Suppressor macrophage treated with lipopolysaccharide for 1 hour (primary cell): ENCODE measurements around the gene CFAP161.

Experiments used
- DNase-seq, 3 donors: peaks; one replicate each; pipeline ENCODE4 v3.0.0-alpha.2; 2020 to 2022

The CFAP161 gene

GRCh38 chr15:81133782-81134461, at the start of gene CFAP161:
Gene CFAP161 (plus strand): TSS chr15:81134270. CDS start chr15:81134330, 60 bp downstream.
- DNase-seq = peak; percentile 52 to 77 (median 65)

- DNase-seq = no peak
These were observed 49.4 kb upstream of the CFAP161 start for GRCh38 chr15:81084716-81085115.

GRCh38 chr15:81085213-81085612, 48.9 kb upstream of the CFAP161 start:
- DNase-seq = peak in 2 of 3 donors; percentile 21 to 40

- DNase-seq = no peak
These were observed 48.2 kb upstream of the CFAP161 start for GRCh38 chr15:81085898-81086297.

GRCh38 chr15:81087066-81087465, 47.0 kb upstream of the CFAP161 start:
- peak in 2 of 3 donors; percentile 41 to 57 for DNase-seq

- DNase-seq = no peak
These were observed 46.4 kb upstream of the CFAP161 start for GRCh38 chr15:81087694-81088093.

GRCh38 chr15:81088470-81089013, 45.5 kb upstream of the CFAP161 start:
- DNase-seq = peak in 1 of 3 donors; percentile 8

GRCh38 chr15:81091889-81092558, 42.0 kb upstream of the CFAP161 start:
- DNase-seq = peak; percentile 64 to 76 (median 66)

- peak in 1 of 3 donors; percentile 54 for DNase-seq
These were observed 41.5 kb upstream of the CFAP161 start for GRCh38 chr15:81092559-81092902.

GRCh38 chr15:81093961-81094360, 40.1 kb upstream of the CFAP161 start:
- DNase-seq = no peak

GRCh38 chr15:81095690-81096365, 38.2 kb upstream of the CFAP161 start:
- peak in 1 of 3 donors; percentile 17 for DNase-seq

GRCh38 chr15:81096398-81096797, 37.7 kb upstream of the CFAP161 start:
- peak in 1 of 3 donors; percentile 3 for DNase-seq

- DNase-seq = no peak
These were observed 36.8 kb upstream of the CFAP161 start for GRCh38 chr15:81097116-81097889.

- DNase-seq = no peak
These were observed 36.2 kb upstream of the CFAP161 start for GRCh38 chr15:81097890-81098280.

- DNase-seq = no peak
These were observed 35.7 kb upstream of the CFAP161 start for GRCh38 chr15:81098349-81098748.

- DNase-seq = peak; percentile 91 to 97 (median 93)
These were observed 35.0 kb upstream of the CFAP161 start for GRCh38 chr15:81098861-81099651.

GRCh38 chr15:81101894-81102815, 31.9 kb upstream of the CFAP161 start:
- no peak for DNase-seq

- DNase-seq = no peak
These were observed 30.2 kb upstream of the CFAP161 start for GRCh38 chr15:81103857-81104256.

GRCh38 chr15:81105545-81105944, 28.5 kb upstream of the CFAP161 start:
- DNase-seq = no peak

- peak; percentile 65 to 84 (median 84) for DNase-seq
These were observed 27.5 kb upstream of the CFAP161 start for GRCh38 chr15:81106560-81106959.

- peak; percentile 44 to 71 (median 53) for DNase-seq
These were observed 26.2 kb upstream of the CFAP161 start for GRCh38 chr15:81107889-81108288.
